HG03575 (cell line): ENCODE measurements around the gene PRKCE.

Experiments used
- ATAC-seq: cut with Tn5 transposase; IDR thresholded peaks from one replicate; pipeline ENCODE4 v1.9.1; 2021; ENCODE audit not compliant: unreplicated experiment, insufficient number of reproducible peaks, low FRiP score; ENCODE audit errors: extremely low read depth

The PRKCE gene

DNA sequence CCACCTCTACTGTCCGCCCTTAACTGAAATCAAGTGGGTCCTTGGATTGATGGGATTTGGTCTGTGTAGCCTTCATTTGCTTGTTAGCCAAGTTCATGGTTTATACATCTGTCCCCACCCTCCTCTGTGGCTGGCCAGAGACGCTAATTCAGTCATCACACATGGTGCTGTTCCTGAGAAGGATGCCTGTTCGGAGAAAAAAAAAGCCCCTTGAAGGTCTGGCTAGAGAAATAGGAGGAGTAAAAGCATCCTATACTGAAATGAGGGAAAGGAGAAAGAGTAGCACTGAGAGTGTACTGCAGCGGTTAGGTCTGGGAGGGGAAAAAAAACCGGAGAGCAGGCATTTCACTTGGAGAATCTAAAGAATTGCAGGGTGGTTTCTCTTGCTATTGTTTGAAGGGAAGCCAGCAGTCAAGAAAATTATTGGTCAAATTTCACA, 465.1 kb downstream of the PRKCE start:
- ATAC-seq = no peak

DNA sequence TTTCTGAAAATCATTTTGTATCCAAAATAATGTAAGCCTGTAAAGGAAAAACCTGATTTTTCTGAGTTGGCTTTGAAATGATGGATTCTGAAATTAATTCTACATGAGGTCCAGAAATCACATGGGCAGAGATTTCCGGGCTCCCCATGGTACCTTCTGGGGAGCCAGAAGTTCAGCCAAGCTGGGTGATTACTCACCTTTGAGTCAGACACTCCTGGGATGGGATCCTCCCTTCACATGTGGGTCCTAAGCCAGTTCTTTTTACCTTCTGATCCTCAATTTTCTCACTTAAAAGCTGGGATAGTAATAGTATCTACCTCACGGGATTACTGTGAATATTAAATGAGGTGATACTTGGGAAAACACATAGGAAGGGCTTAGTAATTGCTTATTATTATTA, 465.9 kb downstream of the PRKCE start:
- ATAC-seq = no peak

DNA sequence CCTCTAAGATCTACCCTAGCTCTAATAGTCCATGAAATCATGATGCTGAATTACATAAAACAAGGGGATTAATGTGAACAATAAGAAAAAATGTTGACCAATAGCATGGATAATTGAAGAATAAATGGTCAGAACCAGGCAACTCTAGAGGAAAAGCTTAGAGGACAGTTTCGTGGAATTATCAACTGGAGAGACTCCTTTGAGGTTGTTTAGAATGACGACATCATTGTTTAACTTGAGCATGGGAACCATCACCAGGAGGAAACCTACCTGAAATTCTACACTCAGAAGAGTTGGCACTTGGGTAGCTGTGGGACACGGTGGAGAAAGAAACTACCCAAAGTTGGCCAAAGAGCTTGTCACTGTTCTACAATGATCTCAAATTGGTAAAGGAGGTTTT, 466.5 kb downstream of the PRKCE start:
- ATAC-seq = no peak

DNA sequence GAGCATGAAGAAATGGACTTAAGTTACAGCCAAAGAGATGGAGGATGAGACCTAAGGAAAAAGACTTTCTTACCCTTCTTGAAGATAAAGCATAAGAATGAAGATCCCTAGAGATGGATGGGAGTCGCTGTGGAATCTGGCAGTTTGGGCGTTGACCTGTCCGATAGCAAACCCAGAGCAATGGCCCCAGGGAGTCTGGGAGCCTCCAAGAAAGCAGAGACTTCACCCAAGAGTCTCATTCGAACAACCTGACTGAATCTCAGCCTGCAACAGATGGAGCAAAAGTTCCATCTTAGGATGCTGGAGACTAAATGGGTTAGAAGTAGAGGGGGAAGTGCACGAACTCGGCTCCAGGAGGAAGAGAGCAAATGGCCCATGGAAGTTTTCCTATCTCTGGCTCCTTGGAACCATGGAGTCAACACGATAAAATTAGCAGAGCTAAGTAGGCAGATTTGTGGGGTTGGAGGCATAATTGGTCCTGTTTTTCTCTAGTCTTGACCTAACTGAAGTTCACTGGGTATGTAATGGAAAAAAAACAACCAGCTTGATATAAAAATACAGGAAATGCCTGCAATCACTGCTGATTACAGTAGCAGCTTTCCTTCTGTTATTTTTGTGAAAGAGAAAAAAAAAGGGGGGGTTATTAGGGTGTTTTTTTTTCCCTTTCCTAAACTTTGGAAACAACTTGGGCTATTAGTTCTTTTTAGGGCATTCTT, 467.3 kb downstream of the PRKCE start:
- no peak for ATAC-seq

DNA sequence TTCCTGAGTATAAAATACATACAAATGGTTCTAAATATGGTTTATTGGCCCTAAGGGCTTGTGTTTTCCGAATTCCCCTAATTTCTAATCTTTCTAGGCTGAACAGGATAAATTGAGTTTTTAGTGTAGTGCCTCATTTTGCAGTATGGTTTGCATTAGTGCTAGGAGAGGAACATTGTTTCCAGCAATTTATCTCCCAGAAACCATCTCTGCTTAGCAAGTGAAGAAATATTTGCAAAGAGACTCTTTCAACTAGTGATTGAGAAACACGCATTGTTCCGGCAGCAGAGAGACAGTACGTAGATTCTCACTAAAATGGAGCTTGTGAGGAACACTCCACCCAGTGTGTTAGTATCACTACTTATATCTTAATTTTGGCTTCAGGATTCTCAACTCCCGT, 468.0 kb downstream of the PRKCE start:
- ATAC-seq = no peak

DNA sequence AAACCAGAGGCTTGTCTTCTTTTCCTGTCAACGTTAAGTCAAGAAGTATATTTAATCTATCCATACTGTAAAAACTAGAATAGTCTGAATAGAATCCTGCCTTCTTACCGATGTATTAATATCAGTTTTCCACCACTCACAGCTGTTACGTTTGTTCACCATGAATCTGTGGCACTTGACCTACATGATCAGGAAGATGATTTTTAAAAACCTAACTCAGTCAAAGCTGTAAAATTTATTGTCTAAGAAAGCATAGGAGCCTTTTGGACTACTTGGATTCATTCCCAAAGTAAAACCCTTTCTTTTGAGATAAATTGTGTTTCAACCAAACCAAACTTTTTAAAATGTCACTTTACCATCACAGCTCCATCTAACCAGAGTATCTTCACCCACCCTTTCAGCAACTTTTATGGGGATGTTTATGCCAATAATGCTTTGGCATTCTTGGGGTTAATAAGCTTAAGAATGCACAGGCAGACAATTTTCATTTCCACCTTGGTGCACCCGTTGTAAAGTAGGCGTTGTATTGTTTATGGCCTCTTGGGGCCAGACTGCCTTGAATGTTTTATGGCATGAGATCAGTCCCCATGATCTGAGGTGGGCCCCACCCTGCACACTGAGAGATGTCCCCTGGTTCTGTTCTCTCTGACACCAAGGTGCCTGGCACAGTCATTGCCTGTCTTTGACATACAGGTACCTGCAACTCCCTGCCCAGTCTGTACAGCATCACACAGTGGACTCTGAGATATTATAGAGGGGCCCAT, 469.5 kb downstream of the PRKCE start:
- no peak for ATAC-seq

DNA sequence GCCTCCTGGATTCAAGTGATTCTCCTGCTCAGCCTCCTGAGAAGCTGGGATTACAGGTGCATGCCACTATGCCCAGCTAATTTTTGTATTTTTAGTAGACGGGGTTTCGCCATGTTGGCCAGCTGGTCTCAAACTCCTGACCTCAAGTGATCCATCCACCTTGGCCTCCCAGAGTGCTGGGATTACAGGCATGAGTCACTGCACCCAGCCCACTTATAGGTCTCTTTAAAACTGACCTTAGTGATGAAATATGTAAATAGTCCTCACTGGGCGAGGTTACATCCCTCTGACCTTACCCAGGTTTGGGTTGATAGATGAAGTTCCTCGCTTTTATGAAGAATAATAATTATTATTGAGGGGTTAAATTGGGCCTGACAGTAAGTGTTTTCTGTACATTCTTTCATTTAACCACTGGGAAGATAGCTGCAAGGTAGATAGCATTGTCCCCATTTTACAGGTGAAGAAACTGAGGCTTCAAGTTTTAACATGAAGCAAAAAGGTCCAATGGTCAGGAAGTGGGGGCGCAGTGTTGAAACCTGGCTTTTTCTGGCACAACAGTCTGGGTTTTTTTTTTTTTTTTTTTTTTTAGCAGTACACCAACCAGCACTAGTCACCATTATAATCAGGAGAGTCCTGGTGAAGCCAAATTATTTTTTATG, 471.0 kb downstream of the PRKCE start:
- ATAC-seq = no peak

DNA sequence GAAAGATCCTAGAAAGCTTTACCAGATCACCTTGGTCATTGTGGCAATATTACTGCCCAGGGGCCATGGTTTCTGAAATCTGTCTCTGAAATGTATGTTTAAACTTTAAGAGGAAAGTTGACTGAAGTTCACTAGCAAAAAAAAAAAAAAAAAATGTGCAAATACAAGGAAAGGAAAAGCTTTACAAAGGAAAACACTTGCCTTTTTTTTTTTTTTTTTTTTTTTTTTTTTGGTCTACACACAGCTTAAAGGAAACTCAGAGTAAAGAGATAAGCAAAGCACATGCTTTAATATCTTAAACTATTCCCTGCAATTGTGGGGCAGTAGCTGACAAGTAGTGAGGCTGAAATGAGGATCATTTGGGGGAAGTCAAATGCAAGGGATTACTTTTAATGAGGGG, 471.5 kb downstream of the PRKCE start:
- no peak for ATAC-seq

DNA sequence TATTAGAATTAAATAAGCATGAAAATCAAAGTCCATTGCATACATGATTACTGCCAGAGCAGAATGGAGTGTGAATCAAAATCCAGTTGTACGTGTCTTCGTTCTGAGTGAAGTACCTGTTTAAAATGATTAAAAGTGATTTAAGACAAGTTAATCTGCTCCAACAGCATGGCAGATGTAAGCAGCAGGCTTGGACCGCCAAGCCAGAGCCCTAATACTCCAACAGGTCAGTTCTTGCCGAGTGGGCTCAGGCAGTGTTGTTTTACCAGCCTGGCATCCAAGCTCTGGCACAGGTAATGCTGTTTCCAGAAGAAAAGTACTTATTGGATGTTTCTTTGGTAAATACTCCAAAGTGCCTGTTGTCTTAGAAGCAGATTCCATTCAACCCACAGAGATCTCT, 474.3 kb downstream of the PRKCE start:
- no peak for ATAC-seq

DNA sequence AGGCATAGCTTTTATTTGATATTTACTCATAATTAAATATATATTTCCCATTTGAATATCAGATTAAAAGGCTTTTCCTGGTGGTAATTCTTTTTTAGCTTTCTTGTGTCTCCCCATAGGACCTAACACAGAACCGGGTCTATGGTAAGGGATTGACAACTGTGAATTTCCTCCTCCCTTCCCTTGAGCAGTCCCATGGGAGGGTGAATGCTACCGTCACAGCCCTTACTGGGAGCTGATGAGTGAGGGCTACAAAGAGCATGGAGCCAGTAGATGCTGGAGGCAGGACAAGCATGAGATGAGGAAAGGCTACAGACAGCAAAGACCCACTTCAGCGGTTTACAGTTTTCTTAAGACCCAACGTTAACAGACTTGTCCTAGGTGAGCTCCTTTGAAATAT, 475.1 kb downstream of the PRKCE start:
- ATAC-seq = no peak

DNA sequence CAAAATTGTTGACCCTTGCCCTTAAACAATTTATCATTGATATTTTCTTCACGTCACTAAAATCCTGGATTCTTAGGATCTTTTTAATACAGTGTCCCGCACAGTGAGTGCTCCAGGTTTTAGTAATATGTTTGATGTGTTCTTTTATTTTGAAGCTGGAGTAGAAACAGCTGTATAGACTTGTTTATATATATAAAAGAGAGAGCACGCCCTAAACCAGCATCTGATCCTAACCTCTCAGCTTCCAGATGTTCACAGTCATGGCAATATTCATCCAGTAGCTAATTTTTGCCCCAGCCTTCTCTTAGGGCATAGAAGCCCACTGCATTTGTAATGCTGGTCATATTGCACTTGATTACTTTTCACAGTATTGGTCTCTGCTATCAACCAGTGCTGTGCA, 475.7 kb downstream of the PRKCE start:
- ATAC-seq = no peak

DNA sequence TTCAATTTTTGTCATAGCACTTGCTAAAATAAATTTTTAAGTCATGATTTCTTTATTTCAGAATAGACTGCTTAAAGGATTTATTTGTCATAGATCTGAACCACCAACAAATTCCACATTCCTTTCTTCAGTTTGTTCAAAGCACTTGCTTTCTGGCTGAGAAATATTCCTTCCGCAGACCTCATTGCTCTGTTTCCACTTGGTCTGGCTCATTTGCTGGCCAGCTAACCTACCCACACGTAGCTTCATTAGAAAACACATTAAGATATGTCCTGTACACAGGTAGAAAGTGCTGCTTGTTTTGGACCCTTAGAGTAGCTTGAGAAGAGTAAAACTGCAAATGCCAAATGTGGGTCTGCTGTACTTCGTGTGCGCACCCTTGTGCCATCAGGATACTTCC, 479.0 kb downstream of the PRKCE start:
- ATAC-seq = no peak

DNA sequence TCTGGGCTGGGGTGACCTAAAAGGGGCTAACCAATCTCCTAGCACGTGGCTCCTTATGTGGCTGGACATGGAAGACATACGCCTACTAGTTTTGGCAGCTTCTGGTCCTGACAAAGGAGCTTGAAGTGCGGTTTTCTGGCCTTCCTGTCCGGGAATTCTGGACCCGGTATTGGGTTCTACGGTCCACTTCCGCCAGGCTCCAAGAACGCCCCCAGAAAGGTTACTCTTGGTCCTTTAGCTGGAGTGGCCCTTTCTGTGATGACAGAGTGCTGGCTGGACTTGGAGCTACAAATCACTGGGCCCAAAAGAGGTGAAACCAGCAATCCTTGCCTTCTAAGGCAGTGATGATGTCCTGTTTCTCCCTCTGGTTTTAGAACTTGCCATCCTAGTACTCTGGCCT, 481.5 kb downstream of the PRKCE start:
- no peak for ATAC-seq

DNA sequence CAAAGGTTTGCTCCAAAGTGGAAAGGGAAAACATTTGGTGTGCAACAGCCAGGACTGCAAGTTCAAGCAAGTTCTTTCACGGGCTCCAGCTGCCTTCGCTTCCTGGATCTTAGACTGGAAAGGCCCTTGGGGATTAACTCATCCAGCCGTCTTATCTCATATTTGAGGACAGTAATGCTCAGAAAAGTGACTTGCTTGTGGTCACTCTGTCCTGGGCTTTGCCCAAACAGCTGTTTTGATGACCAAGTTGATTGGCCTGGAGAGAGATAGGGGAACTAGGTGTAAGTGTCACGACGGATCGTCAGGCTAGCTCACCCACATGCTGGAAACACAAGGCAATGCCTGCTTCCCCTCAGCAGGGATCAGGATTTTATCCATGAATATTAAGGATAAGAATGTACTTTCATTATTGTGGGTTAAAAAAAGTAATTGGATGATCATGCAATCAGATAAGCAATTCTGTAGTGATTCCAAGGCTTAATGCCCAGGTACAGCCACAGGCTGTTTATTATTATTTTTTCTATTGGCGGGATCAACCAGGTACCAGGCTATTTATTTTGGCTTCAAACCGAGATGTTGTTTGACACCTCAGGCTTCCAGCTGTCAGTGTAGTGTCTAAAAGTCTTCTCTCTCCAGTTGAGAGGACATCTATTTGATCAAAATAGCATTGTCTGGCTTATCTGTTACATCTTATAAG, 483.2 kb downstream of the PRKCE start:
- no peak for ATAC-seq

DNA sequence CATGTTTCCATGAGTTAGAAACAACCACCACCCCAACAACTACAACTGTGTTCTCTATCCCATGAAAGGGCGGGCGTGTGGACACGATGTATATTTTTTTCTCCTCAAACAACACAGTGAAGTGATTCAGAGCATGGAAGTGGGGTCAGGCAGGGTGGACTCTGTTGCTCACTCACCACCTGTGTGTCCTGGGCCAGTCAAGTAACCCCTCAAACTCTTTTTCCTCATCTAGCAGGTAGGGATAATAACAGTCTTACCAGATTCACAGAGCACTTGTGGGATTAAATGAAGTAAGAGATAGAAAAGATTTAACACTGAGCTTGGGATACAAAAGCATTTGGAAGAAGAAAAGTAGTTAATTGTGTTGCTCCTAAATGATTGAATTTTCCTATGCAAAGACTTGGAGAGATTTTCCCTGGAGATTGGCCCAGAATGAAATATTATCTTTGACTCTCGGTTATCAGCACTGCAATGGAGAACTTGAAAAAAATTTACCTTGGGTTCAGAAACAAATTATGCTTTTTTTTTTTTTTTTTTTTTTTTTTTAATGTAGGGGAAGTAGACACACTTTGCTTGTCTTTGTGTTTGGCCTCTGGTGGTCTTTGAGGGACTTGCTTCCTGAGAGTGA, 483.9 kb downstream of the PRKCE start:
- no peak for ATAC-seq

DNA sequence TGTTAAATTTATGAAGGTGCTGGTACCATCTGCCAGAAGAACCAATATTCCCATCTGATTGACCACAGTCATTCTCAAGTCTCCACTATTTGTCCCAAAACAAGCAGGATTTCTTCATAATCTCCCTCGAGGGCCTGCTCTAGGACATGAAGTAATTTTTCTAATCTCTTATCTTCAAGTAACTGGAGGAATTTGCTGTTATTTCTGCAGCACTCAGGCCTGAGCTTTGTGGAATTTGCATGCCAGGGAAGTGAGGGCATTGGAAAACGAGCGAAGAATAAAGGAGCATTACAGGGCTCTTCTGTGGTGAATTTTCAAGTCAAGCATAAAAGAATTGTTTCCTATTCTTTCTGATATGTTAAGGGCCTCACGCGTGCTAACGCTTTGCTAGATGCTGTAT, 484.5 kb downstream of the PRKCE start:
- ATAC-seq = no peak

DNA sequence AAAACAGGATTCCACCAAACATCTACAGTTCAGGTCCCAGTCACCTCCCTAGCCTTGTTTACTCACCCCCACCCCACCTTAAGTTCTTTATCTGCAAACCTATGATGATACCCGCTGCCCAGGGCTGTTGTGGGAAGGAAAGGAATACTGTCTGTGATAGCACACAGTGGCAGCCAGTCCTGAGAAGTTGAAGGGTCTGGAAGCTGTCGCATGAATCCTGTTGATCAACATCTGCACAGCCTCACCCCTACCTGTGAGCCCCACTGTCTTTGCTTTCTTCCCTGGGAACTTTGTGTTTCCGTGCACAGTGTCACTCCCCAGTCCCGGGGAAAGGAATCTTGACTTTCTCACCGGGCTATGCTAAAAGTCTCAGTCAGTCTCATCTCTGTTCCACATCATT, 485.0 kb downstream of the PRKCE start:
- ATAC-seq = no peak

DNA sequence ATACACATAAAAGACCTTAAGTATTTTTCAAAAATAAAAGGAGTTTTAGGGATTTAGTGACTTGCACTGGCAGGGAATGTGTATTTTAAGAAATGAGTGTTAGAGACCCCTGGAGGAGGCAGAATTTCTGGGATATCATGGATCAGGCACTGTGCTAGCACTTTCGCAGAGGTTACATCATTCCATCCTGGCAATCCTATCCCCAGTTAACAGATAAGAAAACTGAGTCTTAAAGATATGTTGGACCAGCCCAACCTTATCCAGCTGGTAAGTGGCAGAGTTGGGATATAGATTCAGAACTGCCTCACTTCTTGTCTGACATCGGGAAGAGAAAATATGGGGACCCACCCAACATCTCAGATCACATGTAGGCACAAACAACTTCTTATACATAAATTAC, 485.5 kb downstream of the PRKCE start:
- ATAC-seq = no peak
